Fibroblast of mammary gland (primary cell): ENCODE results near the gene HTR3D.
"Not testable (repeated sequence)": the region's sequence is repeated elsewhere in the genome, so short reads cannot be mapped to it uniquely, and the experiment has no call there.

Source experiments
- DNase-seq: peaks from one replicate; pipeline ENCODE4 v3.0.0-alpha.2; 2010; ENCODE audit warnings: low read depth
- H3K4me3 ChIP-seq: 2 replicates; pipeline ENCODE4 v1.5.1; 2011; ENCODE audit warnings: low read depth, mild to moderate bottlenecking, low read length, moderate library complexity; ENCODE audit not compliant: control insufficient read depth
- CTCF ChIP-seq: conservative IDR thresholded peaks from 2 replicates; pipeline ENCODE4 v1.5.1; 2011; ENCODE audit warnings: low read depth, low read length, inconsistent platforms; ENCODE audit not compliant: control insufficient read depth, insufficient read depth

HTR3D gene

DNA sequence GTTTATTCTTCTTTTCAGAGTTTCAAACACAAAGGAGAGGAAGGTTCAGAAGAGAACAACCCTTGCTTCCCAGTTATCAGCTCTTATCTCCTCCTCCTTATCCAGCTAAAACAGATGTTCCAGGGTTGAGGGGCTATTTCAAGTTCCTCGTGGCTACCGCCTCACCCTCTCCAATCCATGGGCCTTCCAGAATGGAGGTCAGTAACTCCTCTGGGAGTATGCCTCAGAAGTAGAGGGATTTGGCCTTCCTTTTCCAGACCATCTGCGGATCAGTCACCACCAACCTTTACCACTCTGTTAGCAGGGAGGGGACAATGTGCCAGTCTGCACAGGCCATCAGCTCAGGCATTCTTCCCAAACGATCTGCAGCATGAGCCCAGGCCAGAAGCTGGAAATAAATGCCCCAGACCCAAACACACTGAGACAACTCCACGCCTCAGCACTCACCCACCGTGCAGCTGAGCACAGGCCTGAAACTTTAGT, 36.1 kb downstream of the HTR3D start:
- DNase-seq, result no peak
- H3K4me3 ChIP-seq, result no peak overlapping the region
- TF ChIP-seq CTCF, result no peak

- H3K4me3 ChIP-seq, result no peak overlapping the region
- no peak for DNase-seq
- TF ChIP-seq CTCF, result no peak
Measured at GRCh38 chr3:184068344-184068743, 36.8 kb downstream of the HTR3D start.

DNA sequence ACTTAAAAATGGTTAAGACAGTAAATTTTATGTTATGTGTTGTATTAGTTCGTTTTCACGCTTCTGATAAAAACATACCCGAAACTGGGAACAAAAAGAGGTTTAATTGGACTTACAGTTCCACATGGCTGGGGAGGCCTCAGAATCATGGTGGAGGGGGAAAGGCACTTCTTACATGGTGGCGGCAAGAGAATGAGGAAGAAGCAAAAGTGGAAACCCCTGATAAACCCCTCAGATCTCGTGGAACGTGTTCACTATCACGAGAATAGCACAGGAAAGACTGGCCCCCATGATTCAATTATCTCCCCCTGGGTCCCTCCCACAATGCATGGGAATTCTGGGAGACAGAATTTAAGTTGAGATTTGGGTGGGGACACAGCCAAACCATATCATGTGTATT, 39.6 kb downstream of the HTR3D start:
- DNase-seq, H3K4me3 ChIP-seq: not testable (repeated sequence)

DNA sequence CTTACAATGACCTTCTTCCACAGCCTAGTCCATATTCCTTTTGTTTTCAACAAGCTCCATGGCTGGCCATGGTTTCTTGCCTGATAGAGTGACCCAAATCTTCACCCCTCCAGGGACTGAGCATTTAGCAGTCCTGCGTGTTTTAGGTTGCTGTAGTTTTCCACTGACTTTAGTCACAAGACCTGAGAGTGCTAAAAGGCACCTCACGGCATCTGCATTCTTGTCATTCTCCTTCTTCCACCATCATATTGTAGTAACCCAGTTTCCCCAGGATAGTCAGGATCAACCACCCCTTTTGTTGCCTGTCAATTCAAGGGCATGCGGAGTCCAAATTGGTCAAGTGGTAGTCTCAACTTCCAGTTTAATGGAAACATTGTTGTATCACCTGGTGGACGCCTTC, 42.1 kb downstream of the HTR3D start:
- no peak overlapping the region for H3K4me3 ChIP-seq
- no peak for TF ChIP-seq CTCF
- DNase-seq, result no peak

DNA sequence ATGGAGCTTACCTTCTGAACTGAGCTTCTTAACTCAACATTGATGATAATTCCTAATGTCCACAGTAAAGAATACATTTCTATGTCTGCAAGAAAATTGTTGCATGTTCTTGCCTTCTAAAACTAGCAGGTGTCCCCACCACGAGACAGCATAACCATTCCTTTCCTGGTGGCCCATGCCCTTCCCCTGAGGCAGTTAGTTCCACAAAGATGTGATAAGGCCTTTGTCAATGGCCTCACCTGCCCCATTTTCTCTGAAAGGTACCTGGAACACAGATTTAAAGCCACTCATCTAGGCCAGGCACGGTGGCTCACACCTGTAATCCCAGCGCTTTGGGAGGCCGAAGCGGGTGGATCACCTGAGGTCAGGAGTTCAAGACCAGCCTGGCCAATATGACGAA, 44.4 kb downstream of the HTR3D start:
- no peak for DNase-seq
- no peak overlapping the region for H3K4me3 ChIP-seq
- no peak for TF ChIP-seq CTCF

GRCh38 chr3:184077881-184078280, 46.3 kb downstream of the HTR3D start:
- no peak for TF ChIP-seq CTCF
- DNase-seq, result no peak
- H3K4me3 ChIP-seq, result no peak overlapping the region

GRCh38 chr3:184078851-184079250, 47.3 kb downstream of the HTR3D start:
- H3K4me3 ChIP-seq, result no peak overlapping the region
- no peak for TF ChIP-seq CTCF
- peak; percentile 8 for DNase-seq
